HG02759 (cell line): Measurements from ENCODE around the gene EXT2.

ENCODE experiments used
- ATAC-seq: cut with Tn5 transposase; IDR thresholded peaks from one replicate; pipeline ENCODE4 v1.9.1; 2021; ENCODE audit warnings: mild to moderate bottlenecking, moderate library complexity; ENCODE audit not compliant: unreplicated experiment

EXT2 gene

GRCh38 chr11:44198146-44198724, 102.8 kb downstream of the EXT2 start:
- no peak for ATAC-seq

GRCh38 chr11:44199298-44199697, 103.8 kb downstream of the EXT2 start:
- no peak for ATAC-seq

GRCh38 chr11:44199816-44200215, 104.3 kb downstream of the EXT2 start:
- ATAC-seq = no peak

- no peak for ATAC-seq
Measured at GRCh38 chr11:44203270-44204043, 108.0 kb downstream of the EXT2 start.

- ATAC-seq = no peak
Measured at GRCh38 chr11:44205352-44205751, 109.9 kb downstream of the EXT2 start.

- no peak for ATAC-seq
Measured at GRCh38 chr11:44205836-44206235, 110.4 kb downstream of the EXT2 start.

GRCh38 chr11:44207292-44207691, 111.8 kb downstream of the EXT2 start:
- ATAC-seq = no peak

GRCh38 chr11:44208976-44209603, 113.6 kb downstream of the EXT2 start:
- ATAC-seq = no peak

GRCh38 chr11:44212128-44212527, 116.7 kb downstream of the EXT2 start:
- no peak for ATAC-seq

- ATAC-seq = no peak
Measured at GRCh38 chr11:44213148-44213547, 117.7 kb downstream of the EXT2 start.

GRCh38 chr11:44217432-44217831, 122.0 kb downstream of the EXT2 start:
- ATAC-seq = no peak

GRCh38 chr11:44219830-44220796, 124.6 kb downstream of the EXT2 start:
- no peak for ATAC-seq

- no peak for ATAC-seq
Measured at GRCh38 chr11:44221456-44221855, 126.0 kb downstream of the EXT2 start.

- no peak for ATAC-seq
Measured at GRCh38 chr11:44221992-44222391, 126.5 kb downstream of the EXT2 start.

- no peak for ATAC-seq
Measured at GRCh38 chr11:44223238-44223637, 127.8 kb downstream of the EXT2 start.

- ATAC-seq = no peak
Measured at GRCh38 chr11:44224867-44225501, 129.5 kb downstream of the EXT2 start.

GRCh38 chr11:44226490-44226889, 131.0 kb downstream of the EXT2 start:
- ATAC-seq = no peak

GRCh38 chr11:44226945-44227344, 131.5 kb downstream of the EXT2 start:
- no peak for ATAC-seq

- no peak for ATAC-seq
Measured at GRCh38 chr11:44228379-44228778, 132.9 kb downstream of the EXT2 start.

- ATAC-seq = no peak
Measured at GRCh38 chr11:44229098-44229497, 133.6 kb downstream of the EXT2 start.

GRCh38 chr11:44229624-44230023, 134.1 kb downstream of the EXT2 start:
- no peak for ATAC-seq
